OCI-LY3 (cell line): ENCODE results near the gene BARX2.

Experiments
- H2AFZ ChIP-seq: fragments of 200-600, 300-600 bp; shearing (Covaris generic); 2 replicates; pipeline ENCODE4 v1.6.0; 2014; ENCODE audit warnings: antibody characterized with exemption, low read depth, low read length
- H3K27ac ChIP-seq: fragments of 200-600, 300-600 bp; sonication (generic); 2 replicates; pipeline ENCODE4 v1.5.1; 2014; ENCODE audit warnings: mild to moderate bottlenecking, low read length, moderate library complexity, mixed read lengths
- H3K27me3 ChIP-seq: fragments of 200-600, 300-600 bp; sonication (generic); 2 replicates; pipeline ENCODE4 v1.6.1; 2014; ENCODE audit warnings: low read depth, low read length, mixed read lengths
- H3K36me3 ChIP-seq: fragments of 200-600, 300-600 bp; sonication (generic); replicated peaks from 2 replicates; pipeline ENCODE3; 2014; ENCODE audit warnings: low read depth, low read length, mixed read lengths
- H3K4me1 ChIP-seq: fragments of 300-600, 200-600 bp; sonication (generic); 2 replicates; pipeline ENCODE4 v1.6.1; 2014; ENCODE audit warnings: low read length, mixed read lengths
- H3K4me2 ChIP-seq: fragments of 200-600, 300-600 bp; sonication (generic); 2 replicates; pipeline ENCODE4 v1.6.1; 2014; ENCODE audit warnings: low read length, mixed read lengths
- H3K4me3 ChIP-seq: fragments of 300-600, 200-600 bp; sonication (generic); 2 replicates; pipeline ENCODE4 v1.5.1; 2014; ENCODE audit warnings: antibody characterized with exemption, mild to moderate bottlenecking, low read length, moderate library complexity
- H3K79me2 ChIP-seq: fragments of 300-600, 200-600 bp; shearing (Covaris generic); 2 replicates; pipeline ENCODE4 v1.6.1; 2014; ENCODE audit warnings: mild to moderate bottlenecking, low read length, mixed read lengths
- H3K9ac ChIP-seq: fragments of 300-600, 200-600 bp; shearing (Covaris generic); 2 replicates; pipeline ENCODE4 v1.6.0; 2014; ENCODE audit warnings: mild to moderate bottlenecking, low read length, moderate library complexity
- H3K9me3 ChIP-seq: fragments of 200-600, 300-600 bp; shearing (Covaris generic); 2 replicates; pipeline ENCODE4 v1.6.1; 2014; ENCODE audit warnings: low read length, mixed read lengths; ENCODE audit not compliant: insufficient read depth
- H4K20me1 ChIP-seq: fragments of 200-600, 300-600 bp; sonication (generic); 2 replicates; pipeline ENCODE4 v1.6.1; 2016; ENCODE audit warnings: low read length, mixed read lengths; ENCODE audit not compliant: insufficient read depth
- CTCF ChIP-seq: fragments of 200-600, 300-600 bp; sonication (generic); IDR thresholded peaks from 2 replicates; pipeline ENCODE4 v1.5.1; 2014; ENCODE audit warnings: antibody characterized with exemption, low read length, low read depth
- EZH2phosphoT487 ChIP-seq: fragments of 200-600 bp; shearing (Covaris generic); IDR thresholded peaks from 2 replicates; pipeline ENCODE4 v1.6.1; 2018; ENCODE audit warnings: antibody characterized with exemption, mixed run types, low read depth

BARX2 gene

GRCh38 chr11:129417458-129417857 lies 41.8 kb downstream of the BARX2 start:
- Histone ChIP-seq H3K4me2 (no peak overlapping the region), H3K27me3 (no peaks in the 10 kb centered on the region), H3K4me3 (no peak overlapping the region), H2AFZ (no peak overlapping the region), H3K36me3 (no peaks in the 10 kb centered on the region), H3K9ac (no peak overlapping the region), H3K79me2 (no peaks in the 10 kb centered on the region), H3K4me1 (no peaks in the 10 kb centered on the region), H3K9me3 (no peaks in the 10 kb centered on the region), H3K27ac (no peak overlapping the region), H4K20me1 (no peaks in the 10 kb centered on the region)
- TF ChIP-seq CTCF (no peak), EZH2phosphoT487 (no peak)

GRCh38 chr11:129418039-129418438 lies 42.4 kb downstream of the BARX2 start:
- Histone ChIP-seq H3K79me2 (no peaks in the 10 kb centered on the region), H2AFZ (no peak overlapping the region), H3K4me2 (no peak overlapping the region)

GRCh38 chr11:129419386-129419785 lies 43.7 kb downstream of the BARX2 start:
- TF ChIP-seq CTCF (no peak), EZH2phosphoT487 (no peak)
- Histone ChIP-seq H3K9ac (no peak overlapping the region), H3K79me2 (no peaks in the 10 kb centered on the region), H2AFZ (no peak overlapping the region), H4K20me1 (no peaks in the 10 kb centered on the region), H3K27me3 (0 out of 2 replicates have a peak, but pooled peaks cover 1% of the 10 kb centered on the region), H3K4me3 (no peak overlapping the region), H3K4me2 (no peak overlapping the region), H3K27ac (no peak overlapping the region), H3K9me3 (no peaks in the 10 kb centered on the region), H3K36me3 (no peaks in the 10 kb centered on the region), H3K4me1 (no peaks in the 10 kb centered on the region)

More at GRCh38 chr11:129418039-129418438, 42.4 kb downstream of the BARX2 start:
- TF ChIP-seq EZH2phosphoT487 (no peak), CTCF (no peak)
- Histone ChIP-seq H3K9ac (no peak overlapping the region), H3K36me3 (no peaks in the 10 kb centered on the region), H3K4me1 (no peaks in the 10 kb centered on the region), H3K4me3 (no peak overlapping the region), H4K20me1 (no peaks in the 10 kb centered on the region), H3K27me3 (no peaks in the 10 kb centered on the region), H3K9me3 (no peaks in the 10 kb centered on the region), H3K27ac (no peak overlapping the region)

GRCh38 chr11:129423426-129423825 lies 47.8 kb downstream of the BARX2 start:
- H2AFZ ChIP-seq: no peak overlapping the region
- H3K27me3 ChIP-seq: 0 out of 2 replicates have a peak, but pooled peaks cover 8% of the 10 kb centered on the region
- no peak overlapping the region for H3K4me2 ChIP-seq
- no peaks in the 10 kb centered on the region for H3K4me1 ChIP-seq
- no peak overlapping the region for H3K4me3 ChIP-seq
- H3K9ac ChIP-seq: no peak overlapping the region
- no peaks in the 10 kb centered on the region for H3K9me3 ChIP-seq
- no peaks in the 10 kb centered on the region for H3K36me3 ChIP-seq
- H4K20me1 ChIP-seq: no peaks in the 10 kb centered on the region
- TF ChIP-seq CTCF (no peak), EZH2phosphoT487 (no peak)
- H3K79me2 ChIP-seq: no peaks in the 10 kb centered on the region
- no peak overlapping the region for H3K27ac ChIP-seq
